Hematopoietic multipotent progenitor cell (in vitro differentiated cells): ENCODE results near the gene KLHL25. TPM values are rescaled to one million over a fixed set of nuclear protein-coding genes. Genes with fewer than 3 reads are reported as not detected.

Experiments
- DNase-seq, 3 donors: peaks; one replicate each; pipeline ENCODE4 v3.0.0-alpha.2; 2011 to 2015; ENCODE audit warnings: low read depth in 2 of 3, low spot score in 2 of 3
- small RNA-seq: library from RNA; depleted of rRNA; stranded (forward); fragments of <200 nt; gene quantifications from one replicate; pipeline ENCODE3, GENCODE V24; 2012
- total RNA-seq: library from RNA; depleted of rRNA; stranded (reverse); fragments of >200 nt; gene quantifications from one replicate; pipeline ENCODE4 v1.2.3, GENCODE V29; 2012

The KLHL25 gene
- total RNA-seq, 1 donor = 2.4 TPM

DNA sequence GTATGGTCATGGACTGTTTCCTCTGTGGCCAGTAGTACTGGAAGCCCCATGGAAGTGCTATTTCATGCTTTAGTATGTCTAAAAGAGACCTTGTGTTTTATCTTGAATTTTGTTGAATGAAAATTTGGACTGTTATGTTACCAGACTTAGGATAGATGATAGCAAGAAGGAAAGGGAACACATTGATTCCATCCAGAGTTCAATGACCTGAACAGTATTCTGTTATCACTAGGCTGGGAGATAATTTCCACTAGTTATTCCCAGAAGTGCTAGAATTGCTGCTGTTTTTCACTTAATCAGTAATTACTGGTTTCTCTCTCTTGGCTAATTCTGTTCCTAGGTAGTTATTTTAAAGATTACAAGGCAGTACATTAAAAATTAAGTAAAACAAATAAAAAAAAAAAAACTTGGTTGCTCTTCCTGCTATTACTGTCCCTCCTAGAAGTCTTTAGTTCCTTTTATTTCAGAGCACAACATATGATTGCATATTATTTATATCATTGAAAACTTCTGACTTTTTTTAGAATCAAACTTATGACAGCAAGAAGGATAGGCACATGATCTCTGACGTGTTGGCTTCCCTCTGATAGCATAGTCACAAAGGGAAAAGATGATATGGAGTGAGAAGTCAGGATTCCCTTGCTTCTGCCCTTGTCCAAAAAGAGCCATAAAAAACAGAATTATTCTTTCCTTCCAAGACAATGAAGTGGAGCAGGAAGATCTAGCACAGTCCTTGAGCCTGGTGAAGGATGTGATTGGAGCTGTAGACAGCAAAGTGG, 72.2 kb downstream of the KLHL25 start:
- no peak for DNase-seq

GRCh38 chr15:85718981-85719380, 75.7 kb downstream of the KLHL25 start:
- no peak for DNase-seq

GRCh38 chr15:85718271-85718971, 76.3 kb downstream of the KLHL25 start:
- no peak for DNase-seq

DNA sequence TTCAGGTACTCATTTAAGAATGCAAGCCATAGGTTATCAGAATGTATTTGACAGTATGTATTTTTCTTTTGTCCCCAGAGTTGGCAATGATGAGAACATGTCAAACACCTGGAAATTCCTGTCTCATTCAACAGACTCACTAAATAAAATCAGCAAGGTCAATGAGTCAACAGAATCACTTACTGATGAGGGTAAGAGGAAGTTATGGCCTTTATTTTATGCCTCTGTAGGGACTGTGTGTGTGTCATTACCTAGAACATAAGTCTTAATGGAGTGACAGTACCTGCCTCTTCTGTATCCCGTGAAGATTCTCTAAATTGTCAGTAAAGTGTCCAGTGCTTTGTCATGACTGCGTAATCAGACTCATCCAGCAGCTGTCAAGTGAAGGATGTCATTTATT, 77.5 kb downstream of the KLHL25 start:
- DNase-seq = no peak

DNA sequence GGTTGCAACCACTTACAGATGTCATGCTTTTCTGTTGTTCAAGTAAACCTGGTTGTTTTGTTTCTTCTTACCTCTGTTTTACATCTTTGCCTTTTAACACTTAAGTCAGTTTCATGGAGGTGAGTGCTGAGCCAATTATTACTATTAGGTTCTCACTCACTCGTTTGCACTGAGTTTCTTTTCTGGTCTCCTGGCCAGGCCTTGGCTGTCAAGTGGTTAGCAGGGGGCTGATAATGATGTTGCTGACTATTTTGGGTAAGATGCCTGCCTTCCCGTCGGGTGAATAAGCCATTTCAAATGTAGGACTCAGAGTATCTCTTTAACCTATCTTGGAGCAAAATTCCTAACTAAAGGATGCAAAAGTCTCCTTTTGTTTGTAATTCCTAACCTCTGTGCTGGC, 78.5 kb downstream of the KLHL25 start:
- no peak for DNase-seq

DNA sequence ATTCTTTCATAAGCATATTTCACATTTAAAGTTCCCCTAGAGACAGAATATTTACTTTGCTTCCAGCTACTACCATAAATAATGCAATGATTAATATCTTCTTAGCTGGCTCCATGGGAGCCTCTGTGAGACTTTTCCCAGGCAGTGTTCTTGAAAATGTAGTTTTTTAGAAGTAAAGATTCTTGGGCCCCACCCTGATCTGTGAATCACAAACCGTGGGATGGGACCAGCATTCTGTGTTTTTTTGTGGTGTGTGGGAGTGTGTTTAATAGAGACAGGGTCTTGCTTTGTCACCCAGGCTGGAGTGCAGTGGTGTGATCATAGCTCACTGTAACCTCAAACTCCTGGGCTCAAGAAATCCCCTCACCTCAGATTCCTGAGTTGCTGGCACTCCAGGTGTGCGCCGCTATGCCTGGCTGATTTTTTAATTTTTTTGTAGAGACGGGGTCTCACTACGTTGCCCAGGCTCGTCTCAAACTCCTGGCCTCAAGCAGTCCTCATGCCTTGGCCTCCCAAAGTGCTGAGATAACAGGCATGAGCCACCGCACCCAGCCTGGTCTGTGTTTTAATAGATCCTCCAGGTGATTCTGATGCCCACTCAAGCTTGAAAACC, 83.0 kb downstream of the KLHL25 start:
- no peak for DNase-seq

GRCh38 chr15:85710340-85710842, 84.3 kb downstream of the KLHL25 start:
- no peak for DNase-seq

Small RNA genes lying within 50 kb of the gene (small RNA-seq; reads per million reads assigned to genes)
- gene AC021739.1 = not detected
- 0.20 reads per million for gene MIR1276
- gene MIR548AP = not detected
- gene RNU6-231P = not detected
